NCI-H1105 treated with DMSO at 0.1 percent for 48 hours (cell line): ENCODE data around the gene TTC8.
A peak's percentile ranks its signal among the peaks of the same experiment; 100 is the strongest.
"Not testable (repeated sequence)": the region's sequence is repeated elsewhere in the genome, so short reads cannot be mapped to it uniquely, and the experiment has no call there.

Source experiments
- DNase-seq: peaks from one replicate; lab custom pipeline; 2025; lab: John Stamatoyannopoulos, UW

TTC8 gene

DNA sequence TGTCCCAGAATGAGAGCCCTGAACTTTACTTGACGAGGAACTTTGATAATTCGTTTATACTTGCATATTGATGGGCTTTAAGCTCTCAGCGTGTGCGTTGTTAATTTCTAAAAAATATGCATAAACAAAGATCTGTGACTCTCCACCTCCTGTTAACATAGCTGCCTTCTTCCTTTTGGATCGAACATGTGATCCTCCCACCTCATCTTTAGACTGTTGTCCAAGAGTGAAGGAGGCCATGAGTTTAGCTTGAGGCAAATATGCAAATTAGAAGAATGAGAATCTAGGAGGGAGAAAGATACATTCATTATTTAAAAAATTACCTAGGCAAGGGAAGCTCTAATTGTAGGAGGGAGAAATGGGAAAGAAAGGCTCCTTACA, 617 bp downstream of the TTC8 start:
- DNase-seq, result no peak

- DNase-seq, result no peak
These were observed 1.1 kb downstream of the TTC8 start for GRCh38 chr14:88825503-88825902.

DNA sequence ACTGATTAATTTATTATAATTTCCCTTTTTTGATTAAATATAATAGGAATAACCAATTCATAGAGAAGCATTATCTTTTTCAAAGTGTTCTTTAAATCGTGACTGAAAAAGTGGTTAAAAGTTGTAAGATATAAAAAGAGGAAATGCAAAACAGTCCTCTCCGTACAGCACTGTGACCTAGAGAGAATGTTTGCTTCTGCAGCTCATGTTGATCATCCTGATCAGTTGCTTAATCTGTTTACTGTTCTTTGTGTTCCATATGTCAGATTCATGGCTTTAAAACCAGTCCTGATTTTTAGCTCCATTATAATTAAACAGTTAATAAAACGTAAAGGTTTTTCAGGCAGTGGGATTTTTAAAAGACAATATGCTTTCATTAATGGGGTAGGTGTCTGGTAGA, 4.7 kb downstream of the TTC8 start:
- no peak for DNase-seq

GRCh38 chr14:88829685-88830302, 5.3 kb downstream of the TTC8 start:
- DNase-seq, result no peak

DNA sequence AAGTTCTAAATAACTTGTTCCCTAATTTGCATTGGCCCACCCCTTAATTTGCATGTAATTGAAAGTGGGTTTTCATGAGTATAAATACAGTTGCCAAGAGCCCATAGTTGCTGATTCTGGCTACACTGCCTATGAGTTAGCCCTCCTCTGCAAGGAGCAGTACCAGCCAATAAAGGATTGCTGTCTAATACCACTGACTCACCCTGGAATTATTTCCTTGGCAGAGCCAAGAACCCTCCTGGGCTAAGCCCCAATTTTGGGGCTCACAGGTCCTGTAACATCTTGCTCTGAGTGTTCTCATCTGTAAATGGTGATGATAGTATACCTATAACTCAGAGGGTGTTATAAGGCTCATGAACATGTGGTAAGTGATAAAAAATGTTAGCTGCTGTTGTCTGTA, 6.8 kb downstream of the TTC8 start:
- no peak for DNase-seq

- DNase-seq, result peak; percentile 50
These were observed 10.5 kb downstream of the TTC8 start for GRCh38 chr14:88834883-88835431.

GRCh38 chr14:88835661-88836060, 11.2 kb downstream of the TTC8 start:
- no peak for DNase-seq

DNA sequence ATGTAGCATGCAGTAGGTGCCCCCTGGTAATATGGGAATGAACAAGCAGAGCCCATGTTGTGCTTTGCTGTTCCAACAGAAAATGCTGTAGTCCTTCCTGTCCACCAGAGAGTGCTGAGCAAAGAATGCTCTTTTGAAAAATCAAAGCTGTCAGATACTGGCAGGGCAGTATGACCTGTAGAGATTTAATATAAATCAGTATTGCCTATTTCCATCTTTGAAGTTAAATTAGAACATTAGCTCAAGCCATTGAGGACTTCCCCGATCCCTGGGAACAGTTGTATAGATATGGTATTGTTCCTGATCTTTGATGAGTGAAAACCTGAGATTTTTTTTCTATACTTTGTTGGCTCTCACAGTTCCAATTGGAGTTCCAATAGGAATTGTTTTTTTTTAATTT, 13.0 kb downstream of the TTC8 start:
- no peak for DNase-seq

DNA sequence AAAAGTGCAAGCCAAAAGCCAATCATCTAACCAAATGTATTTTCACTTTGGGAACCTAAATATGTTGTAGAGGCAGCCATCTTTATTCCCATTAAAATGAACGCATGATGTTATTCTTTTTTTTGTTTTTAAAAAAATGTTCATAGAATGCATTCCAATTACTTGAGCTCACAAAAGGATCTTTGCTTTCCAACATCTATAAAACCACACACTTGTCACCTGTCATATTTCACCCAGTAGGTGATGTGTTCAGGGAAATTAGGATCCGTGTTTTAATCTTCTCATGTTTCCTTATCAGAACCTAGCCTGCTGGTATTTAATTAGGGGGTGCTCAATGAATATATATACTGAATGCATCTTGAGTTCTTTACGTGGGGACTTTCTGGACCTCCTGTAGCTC, 13.6 kb downstream of the TTC8 start:
- no peak for DNase-seq

DNA sequence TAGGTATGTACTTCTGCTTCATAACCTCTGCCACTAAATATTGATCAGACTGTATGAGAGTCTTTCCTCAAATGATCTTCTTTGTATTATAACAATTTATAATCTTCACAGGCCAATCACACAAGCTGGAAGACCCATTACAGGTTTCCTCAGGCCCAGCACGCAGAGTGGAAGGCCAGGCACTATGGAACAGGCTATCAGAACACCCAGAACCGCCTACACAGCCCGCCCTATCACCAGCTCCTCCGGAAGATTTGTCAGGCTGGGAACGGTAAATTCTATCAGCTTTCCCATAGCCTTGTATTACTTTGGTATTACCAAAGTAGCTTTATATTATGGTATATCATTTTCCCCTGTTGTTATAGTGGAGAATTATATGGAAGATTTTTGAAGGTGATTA, 16.5 kb downstream of the TTC8 start:
- DNase-seq, result no peak

- no peak for DNase-seq
These were observed 17.3 kb downstream of the TTC8 start for GRCh38 chr14:88841741-88842140.

GRCh38 chr14:88842414-88842813, 18.0 kb downstream of the TTC8 start:
- DNase-seq, result no peak

DNA sequence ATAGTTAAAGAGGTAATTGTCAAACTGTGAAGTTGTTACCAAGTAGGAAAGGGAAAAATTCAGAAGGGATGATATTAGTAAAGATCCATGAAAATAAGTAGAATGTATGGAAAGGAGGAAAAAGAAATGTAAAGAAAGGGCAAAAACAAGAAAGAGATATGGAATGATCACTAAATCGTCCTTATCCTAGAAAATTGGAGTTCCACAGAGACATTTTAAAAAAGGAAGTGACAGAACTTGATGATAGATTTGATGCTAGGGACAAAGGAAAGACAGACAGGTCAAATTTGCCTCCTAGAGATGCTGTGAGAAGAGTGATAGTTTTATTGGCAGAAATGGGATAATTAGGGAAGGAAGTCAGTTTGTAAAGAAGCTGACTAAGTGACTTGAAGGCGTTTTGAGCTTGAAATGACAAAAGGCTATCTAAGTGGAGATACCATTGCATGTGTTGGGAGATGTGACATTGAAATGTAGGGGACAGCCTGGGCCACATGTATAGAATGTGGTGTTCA, 20.6 kb downstream of the TTC8 start:
- DNase-seq, result no peak

DNA sequence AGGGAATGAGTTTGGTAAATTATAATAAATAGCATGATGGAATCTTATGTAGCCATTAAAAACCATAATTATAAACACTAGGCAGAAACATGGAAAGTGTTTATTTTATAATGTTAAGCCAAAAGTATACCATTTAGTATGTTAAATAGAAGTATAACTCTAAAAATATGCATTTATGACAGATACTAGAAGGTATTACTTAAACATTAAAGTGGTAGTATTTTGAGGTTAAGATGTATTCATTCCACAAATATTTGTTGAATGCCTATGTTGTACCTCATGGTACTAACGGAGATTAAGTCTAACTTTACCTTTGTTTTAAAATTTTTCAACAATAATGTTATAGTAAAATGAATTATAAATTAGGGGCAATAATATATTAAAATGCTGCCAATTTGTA, 24.1 kb downstream of the TTC8 start:
- no peak for DNase-seq

DNA sequence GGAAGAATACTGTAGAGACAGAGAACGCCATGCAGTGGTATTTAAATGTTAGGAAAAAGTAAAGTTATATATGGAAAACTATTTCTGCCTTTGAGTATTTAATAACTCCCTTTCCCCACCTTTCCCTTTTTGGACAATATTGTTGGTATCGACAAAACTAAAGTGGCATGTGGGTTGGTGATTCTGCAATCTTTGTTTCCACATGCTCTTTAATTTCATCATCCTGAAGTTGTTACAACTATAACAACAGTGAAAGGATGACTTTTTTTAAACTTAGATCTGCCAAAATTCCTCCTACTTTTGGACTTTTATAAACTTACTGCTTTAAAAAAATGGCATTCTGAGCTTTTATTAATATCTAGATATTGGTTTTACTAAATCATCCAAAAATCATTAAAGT, 25.3 kb downstream of the TTC8 start:
- no peak for DNase-seq

- DNase-seq, result no peak
These were observed 27.1 kb downstream of the TTC8 start for GRCh38 chr14:88851587-88851986.

DNA sequence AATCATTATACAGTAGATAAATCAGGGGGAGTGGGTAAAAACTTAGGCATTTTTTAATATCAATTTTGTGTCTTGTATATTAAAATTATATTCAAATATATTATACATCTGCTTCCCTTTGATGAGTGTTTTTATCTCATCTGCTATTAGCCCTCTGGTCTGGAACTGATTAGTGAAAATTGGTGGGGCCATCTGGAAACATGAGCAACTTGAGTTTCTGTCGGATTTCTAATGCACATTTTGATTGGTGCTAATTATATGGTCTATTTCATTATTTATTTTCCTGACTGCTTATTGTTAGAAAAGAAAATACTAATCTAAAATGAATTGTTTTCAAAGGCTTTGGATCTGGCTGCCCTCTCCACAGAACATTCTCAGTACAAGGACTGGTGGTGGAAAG, 28.2 kb downstream of the TTC8 start:
- no peak for DNase-seq

DNA sequence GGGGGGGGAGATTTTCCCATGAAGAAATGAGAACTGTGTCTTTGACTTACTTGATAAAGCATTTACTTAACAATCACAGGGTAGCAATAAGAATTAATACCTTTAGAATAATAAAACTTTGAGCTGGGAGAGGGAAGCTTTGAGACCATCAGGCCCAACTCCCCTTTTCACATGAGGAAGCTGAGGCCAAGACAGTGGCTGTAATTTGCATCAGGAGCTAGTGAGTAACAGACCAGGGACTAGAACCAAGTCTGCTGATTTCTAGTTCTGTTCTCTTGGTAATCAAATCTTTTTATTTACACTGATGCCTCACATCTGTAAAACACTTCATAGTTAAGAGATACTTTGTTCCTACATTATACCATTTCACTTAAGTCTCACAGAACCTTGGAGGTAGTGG, 28.7 kb downstream of the TTC8 start:
- DNase-seq, result no peak

- DNase-seq, result no peak
These were observed 32.4 kb downstream of the TTC8 start for GRCh38 chr14:88856786-88857366.

- DNase-seq, result not testable (repeated sequence)
These were observed 33.4 kb downstream of the TTC8 start for GRCh38 chr14:88857861-88858260.

GRCh38 chr14:88859118-88859517, 34.7 kb downstream of the TTC8 start:
- DNase-seq, result not testable (repeated sequence)

GRCh38 chr14:88863167-88863566, 38.7 kb downstream of the TTC8 start:
- DNase-seq, result no peak

DNA sequence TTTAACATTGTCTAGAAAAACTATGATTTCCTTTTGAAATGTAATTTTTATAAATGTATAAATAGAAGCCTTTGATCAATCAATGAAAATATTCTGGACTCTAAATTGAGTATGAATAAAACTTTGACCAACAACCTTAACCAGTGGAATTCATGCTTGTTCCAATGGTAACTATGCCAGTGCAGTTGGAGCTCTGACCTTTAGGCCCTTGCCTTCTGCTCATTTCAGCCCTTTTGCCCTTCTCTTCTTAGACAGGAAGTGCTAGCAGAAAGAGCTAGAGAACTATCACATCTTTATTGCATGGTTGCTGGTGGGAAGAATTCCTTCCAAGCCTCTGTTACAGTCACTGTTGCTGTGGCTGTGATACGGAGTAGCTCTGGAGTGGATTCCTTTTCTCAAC, 39.7 kb downstream of the TTC8 start:
- DNase-seq, result no peak

DNA sequence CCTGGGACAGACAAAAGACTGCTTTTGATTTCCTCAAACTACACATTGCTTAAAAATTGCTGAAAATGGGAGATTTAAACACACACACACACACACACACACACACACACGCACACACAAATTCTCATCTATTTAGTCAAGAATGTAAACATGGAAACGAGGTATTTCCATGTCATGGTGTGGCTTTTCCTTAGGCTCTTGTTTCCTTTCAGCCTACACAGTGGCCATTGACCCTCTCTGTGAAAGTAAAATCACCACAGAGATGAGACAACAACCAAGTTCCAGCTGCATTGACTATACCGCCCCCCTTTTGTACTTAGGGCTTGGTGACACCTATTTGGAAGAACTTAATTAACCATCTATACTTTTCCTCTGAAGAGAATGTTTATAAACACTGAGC, 41.9 kb downstream of the TTC8 start:
- no peak for DNase-seq
